Omental fat pad (tissue), 4 donors: ENCODE data around the gene LAMTOR2. TPM values are rescaled to one million over a fixed set of nuclear protein-coding genes. Genes with fewer than 3 reads are reported as not detected.

Experiments used
- ATAC-seq: fragments of 150-250 bp; one replicate; pipeline ENCODE4 v1.9.1; 2016; ENCODE audit warnings: mild to moderate bottlenecking, moderate library complexity; ENCODE audit not compliant: low FRiP score
- DNase-seq: peaks from one replicate; pipeline ENCODE4 v3.0.0-alpha.2; 2019; ENCODE audit warnings: low spot score
- total RNA-seq, 4 donors: library from RNA; depleted of rRNA; stranded (reverse); fragments of >200 nt; gene quantifications; one replicate each; pipeline ENCODE4 v1.1.0, GENCODE V29; 2016
- TF ChIP-seq, protein P1 (sequence below), 3 donors: fragments of 450-650 bp; IDR thresholded peaks; one replicate each; pipeline ENCODE4 v1.5.1; 2016 to 2017; ENCODE audit warnings: antibody characterized with exemption in 3 of 3, mild to moderate bottlenecking in 3 of 3, moderate library complexity in 2 of 3

Gene LAMTOR2
- 10 to 100 TPM; 45.8 to 74.3 (median 65.0) TPM for total RNA-seq

DNA sequence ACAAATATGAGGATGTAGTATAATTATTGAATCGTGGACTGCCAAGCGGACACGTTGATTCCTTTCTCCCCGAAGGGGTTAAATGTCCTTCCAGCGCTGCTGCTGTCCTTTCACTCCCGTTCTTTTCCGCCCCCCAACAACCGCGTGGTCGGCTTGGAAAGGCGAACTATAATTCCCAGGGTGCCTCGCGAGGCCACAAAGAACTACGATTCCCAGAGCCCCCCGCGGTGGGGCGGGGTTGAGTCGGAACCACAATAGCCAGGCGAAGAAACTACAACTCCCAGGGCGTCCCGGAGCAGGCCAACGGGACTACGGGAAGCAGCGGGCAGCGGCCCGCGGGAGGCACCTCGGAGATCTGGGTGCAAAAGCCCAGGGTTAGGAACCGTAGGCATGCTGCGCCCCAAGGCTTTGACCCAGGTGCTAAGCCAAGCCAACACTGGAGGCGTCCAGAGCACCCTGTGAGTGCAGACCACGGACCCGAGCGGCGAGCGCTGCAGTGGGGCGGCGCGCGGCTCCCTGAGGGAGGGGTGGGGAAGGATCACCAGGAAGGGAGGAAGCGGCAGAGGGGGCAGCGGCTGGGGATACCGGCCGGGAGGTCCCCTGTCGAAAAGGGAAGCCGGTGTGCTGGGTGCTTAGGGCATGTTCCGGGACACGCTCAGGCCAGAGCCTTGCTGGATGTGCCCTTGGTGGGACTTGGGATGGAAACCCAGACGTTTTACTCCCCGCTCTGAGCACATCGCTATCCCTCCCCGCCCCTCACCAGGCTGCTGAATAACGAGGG, at the start of gene LAMTOR2:
LAMTOR2 (plus strand) TSS at position 283 of the 781 bp plus-strand sequence; CDS start at position 391, 108 bp downstream.
- DNase-seq (peak; percentile 95), ATAC-seq (peak; percentile 87)
- TF ChIP-seq, protein P1, sequence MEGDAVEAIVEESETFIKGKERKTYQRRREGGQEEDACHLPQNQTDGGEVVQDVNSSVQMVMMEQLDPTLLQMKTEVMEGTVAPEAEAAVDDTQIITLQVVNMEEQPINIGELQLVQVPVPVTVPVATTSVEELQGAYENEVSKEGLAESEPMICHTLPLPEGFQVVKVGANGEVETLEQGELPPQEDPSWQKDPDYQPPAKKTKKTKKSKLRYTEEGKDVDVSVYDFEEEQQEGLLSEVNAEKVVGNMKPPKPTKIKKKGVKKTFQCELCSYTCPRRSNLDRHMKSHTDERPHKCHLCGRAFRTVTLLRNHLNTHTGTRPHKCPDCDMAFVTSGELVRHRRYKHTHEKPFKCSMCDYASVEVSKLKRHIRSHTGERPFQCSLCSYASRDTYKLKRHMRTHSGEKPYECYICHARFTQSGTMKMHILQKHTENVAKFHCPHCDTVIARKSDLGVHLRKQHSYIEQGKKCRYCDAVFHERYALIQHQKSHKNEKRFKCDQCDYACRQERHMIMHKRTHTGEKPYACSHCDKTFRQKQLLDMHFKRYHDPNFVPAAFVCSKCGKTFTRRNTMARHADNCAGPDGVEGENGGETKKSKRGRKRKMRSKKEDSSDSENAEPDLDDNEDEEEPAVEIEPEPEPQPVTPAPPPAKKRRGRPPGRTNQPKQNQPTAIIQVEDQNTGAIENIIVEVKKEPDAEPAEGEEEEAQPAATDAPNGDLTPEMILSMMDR (IDR thresholded peaks at IDR 0.05): no peak

DNA sequence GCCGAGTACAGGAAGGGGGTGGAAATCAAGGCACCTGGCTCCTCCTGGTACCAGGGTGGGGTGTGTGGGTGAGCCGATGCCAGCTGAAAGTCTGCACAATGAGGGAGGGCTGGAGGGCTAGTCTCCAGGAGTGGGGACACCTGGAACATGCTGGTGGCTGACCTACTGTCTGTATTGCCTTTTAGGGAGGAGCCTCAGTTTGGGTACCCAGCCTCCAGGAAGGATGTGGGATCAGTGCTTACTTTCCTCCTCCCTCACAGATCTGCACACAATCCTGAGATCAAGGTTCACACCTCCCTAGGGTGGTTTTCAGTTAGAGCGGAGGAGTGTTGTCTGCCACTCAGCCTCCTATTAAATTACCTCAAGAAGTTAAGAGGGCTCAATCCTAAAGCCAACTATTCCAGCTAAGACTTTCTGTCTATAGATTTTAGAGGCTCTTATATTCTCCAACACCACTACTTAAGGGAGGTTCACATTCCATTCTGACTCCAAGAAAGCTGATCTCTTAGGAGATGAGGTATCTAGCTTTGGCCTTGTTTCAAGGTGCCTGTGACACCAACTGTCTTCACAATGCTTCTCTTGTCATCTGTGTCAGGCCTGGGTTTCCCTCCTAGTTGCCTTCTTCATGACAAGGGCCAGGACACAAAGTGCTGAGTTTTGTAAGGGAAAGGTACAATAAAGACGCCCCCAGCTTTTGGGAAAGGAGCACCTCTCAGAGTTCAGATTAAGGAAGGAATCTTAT, 49.6 kb upstream of the LAMTOR2 start:
- ATAC-seq: no peak

DNA sequence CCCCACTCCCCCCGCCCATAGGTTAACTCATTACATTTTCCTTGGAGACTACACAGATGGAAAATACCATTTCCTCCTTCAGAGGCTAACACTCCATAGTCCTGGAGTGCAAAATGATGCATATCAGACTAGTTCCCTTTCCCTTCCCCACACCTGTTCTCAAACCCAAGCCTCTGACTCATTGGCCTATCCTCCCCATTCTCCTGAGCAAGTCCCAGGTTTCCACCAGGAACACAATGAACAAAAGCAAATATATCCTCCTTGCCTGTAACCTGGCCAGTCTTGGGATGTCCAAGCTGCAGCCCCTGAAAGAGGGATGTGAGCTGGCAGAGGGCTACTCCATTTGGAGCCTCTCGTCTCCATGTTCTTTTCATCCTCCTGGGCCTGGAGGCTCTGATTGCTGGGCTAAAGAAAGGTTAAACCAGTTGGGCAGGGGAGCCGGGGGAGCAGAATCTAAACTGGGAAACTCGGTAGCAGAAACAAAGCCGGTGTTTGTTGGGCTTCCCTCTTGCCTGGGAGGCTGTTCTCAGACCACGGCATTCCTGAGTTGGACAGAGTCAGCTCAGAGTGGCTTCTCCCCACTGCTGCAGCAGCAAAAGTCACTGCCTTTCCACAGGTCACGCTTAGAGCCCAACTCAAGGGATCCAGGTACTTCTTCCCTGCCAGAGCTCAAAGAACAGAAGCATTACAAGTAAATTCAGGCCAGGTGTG, 47.8 kb upstream of the LAMTOR2 start:
- TF ChIP-seq, protein P1 (IDR thresholded peaks at IDR 0.05): no peak
- ATAC-seq (no peak), DNase-seq (no peak)

More for the DNA sequence above, 49.6 kb upstream of the LAMTOR2 start:
- no peak for DNase-seq
- TF ChIP-seq, protein P1 (IDR thresholded peaks at IDR 0.05): no peak

DNA sequence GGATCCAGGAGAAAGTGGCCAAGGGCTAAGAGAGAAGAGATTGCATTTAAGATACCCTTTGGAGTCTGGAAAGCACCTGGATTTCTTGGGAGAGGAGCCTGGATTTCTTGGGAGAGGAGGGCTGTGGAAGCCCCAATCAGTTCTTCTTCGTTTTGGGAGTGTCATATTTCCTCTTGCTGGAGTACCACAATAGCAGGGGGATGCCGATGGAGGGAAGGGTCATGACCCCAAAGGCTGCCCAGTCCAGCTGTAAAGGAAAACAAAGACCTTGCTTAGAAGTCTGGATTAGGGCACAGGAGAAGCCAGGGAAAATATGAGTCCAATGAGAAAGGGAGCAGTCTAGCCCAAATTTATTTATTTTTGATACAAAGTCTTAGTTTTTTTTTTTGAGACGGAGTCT, 45.2 kb upstream of the LAMTOR2 start:
- ATAC-seq (no peak), DNase-seq (no peak)
- TF ChIP-seq, protein P1 (IDR thresholded peaks at IDR 0.05): no peak

DNA sequence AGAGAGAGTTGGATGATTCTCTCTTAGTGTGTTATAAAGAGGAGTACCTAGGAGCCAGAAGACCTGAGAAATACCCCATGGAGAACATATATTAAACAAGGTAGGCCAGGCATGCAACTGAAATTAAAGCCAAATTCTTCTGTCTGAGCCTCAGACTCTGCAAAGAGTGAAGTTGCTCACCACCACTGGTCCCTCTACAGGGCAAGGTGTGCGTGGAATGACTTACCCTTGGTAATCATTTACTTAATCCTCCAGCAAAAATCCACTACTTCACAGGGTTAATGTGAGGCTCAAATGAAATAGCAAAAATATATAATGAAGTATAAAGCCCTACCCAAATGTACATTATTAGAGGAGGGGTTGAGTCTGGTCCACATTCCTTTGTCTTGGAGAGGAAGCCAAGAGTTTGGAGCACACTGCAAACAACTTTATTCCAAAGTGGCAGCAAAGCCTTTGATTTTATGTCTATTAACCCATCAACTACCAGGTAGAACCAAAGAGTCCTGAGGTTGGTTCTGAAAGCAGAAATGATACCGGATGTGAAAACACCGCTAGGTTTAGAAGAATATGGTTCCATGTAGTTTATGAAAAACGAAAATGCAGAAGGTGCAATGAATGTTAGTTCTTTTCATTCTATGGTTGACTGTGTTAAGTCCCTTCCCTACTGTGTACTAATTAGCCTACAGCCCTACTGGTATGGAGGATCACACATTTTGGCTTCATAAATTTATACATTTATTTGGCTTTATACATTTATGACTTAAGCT, 42.3 kb upstream of the LAMTOR2 start:
- TF ChIP-seq, protein P1 (IDR thresholded peaks at IDR 0.05): no peak
- ATAC-seq (no peak), DNase-seq (no peak)

DNA sequence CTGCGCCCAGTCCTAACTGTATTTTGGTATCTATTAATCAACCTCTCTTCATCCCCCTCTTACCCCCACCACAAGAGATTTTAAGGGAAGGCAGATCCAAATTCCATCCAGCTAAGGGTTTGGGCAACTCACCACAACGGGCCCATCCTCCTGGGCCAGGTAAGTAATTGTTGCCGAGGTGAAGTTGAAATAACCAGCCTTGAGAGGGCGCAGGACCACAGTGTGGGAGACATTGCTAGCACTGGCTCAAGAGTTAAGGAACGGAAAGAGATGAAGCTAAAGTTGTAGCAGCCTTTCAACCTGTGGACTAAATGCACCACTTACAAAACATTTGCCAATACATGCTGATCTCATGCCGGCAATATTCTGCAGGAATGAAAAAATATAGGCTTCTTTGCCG, 39.8 kb upstream of the LAMTOR2 start:
- TF ChIP-seq, protein P1 (IDR thresholded peaks at IDR 0.05): no peak
- ATAC-seq (no peak), DNase-seq (no peak)
